ENCODE data around the gene CEP128. TPM values are rescaled to one million over a fixed set of nuclear protein-coding genes. Genes with fewer than 3 reads are reported as not detected.

CEP128 gene
- total RNA-seq, 1 experiment from 2014 or later = 12.0 TPM

DNA sequence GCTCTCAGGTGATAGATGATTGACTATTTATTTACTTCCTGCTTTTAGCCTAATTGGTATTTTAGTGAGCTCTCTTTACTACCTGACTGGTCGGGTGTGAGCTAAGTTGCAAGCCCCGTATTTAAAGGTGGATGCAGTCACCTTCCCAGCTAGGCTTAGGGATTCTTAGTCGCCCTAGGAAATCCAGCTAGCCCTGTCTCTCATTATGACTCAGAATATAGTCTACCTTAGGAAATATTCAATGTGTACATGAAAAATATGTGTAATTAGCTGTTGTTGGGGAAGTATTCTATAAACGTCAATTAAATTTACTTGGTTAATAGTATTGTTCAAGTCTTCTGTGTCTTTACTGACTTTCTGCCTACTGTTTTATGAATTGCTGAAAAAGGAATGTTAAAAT, 423.4 kb downstream of the CEP128 start:
- TF ChIP-seq GRHL2 (CRISPR knock-in tag; IDR thresholded peaks at IDR 0.05; ENCODE audit: insufficient replicate concordance, severe bottlenecking) = no peak
- TF ChIP-seq, protein P1, sequence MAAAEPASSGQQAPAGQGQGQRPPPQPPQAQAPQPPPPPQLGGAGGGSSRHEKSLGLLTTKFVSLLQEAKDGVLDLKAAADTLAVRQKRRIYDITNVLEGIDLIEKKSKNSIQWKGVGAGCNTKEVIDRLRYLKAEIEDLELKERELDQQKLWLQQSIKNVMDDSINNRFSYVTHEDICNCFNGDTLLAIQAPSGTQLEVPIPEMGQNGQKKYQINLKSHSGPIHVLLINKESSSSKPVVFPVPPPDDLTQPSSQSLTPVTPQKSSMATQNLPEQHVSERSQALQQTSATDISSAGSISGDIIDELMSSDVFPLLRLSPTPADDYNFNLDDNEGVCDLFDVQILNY (CRISPR knock-in tag; IDR thresholded peaks at IDR 0.05) = no peak
- TF ChIP-seq ZNF263 (CRISPR knock-in tag; IDR thresholded peaks at IDR 0.05; ENCODE audit: low read depth) = no peak
- TF ChIP-seq, protein P2, sequence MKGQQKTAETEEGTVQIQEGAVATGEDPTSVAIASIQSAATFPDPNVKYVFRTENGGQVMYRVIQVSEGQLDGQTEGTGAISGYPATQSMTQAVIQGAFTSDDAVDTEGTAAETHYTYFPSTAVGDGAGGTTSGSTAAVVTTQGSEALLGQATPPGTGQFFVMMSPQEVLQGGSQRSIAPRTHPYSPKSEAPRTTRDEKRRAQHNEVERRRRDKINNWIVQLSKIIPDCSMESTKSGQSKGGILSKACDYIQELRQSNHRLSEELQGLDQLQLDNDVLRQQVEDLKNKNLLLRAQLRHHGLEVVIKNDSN (CRISPR knock-in tag; IDR thresholded peaks at IDR 0.05) = no peak
- no peak for TF ChIP-seq SP1 (CRISPR knock-in tag; conservative IDR thresholded peaks at IDR 0.05)
- TF ChIP-seq ZNF671 (CRISPR knock-in tag; IDR thresholded peaks at IDR 0.05) = no peak
- no peak for TF ChIP-seq EMX1 (CRISPR knock-in tag; IDR thresholded peaks at IDR 0.05)
- TF ChIP-seq, protein P3, sequence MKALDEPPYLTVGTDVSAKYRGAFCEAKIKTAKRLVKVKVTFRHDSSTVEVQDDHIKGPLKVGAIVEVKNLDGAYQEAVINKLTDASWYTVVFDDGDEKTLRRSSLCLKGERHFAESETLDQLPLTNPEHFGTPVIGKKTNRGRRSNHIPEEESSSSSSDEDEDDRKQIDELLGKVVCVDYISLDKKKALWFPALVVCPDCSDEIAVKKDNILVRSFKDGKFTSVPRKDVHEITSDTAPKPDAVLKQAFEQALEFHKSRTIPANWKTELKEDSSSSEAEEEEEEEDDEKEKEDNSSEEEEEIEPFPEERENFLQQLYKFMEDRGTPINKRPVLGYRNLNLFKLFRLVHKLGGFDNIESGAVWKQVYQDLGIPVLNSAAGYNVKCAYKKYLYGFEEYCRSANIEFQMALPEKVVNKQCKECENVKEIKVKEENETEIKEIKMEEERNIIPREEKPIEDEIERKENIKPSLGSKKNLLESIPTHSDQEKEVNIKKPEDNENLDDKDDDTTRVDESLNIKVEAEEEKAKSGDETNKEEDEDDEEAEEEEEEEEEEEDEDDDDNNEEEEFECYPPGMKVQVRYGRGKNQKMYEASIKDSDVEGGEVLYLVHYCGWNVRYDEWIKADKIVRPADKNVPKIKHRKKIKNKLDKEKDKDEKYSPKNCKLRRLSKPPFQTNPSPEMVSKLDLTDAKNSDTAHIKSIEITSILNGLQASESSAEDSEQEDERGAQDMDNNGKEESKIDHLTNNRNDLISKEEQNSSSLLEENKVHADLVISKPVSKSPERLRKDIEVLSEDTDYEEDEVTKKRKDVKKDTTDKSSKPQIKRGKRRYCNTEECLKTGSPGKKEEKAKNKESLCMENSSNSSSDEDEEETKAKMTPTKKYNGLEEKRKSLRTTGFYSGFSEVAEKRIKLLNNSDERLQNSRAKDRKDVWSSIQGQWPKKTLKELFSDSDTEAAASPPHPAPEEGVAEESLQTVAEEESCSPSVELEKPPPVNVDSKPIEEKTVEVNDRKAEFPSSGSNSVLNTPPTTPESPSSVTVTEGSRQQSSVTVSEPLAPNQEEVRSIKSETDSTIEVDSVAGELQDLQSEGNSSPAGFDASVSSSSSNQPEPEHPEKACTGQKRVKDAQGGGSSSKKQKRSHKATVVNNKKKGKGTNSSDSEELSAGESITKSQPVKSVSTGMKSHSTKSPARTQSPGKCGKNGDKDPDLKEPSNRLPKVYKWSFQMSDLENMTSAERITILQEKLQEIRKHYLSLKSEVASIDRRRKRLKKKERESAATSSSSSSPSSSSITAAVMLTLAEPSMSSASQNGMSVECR (CRISPR knock-in tag; IDR thresholded peaks at IDR 0.05; ENCODE audit: borderline replicate concordance) = no peak
- TF ChIP-seq GABPB1 (CRISPR knock-in tag; IDR thresholded peaks at IDR 0.05) = no peak
- TF ChIP-seq, protein P4, sequence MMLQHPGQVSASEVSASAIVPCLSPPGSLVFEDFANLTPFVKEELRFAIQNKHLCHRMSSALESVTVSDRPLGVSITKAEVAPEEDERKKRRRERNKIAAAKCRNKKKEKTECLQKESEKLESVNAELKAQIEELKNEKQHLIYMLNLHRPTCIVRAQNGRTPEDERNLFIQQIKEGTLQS (CRISPR knock-in tag; conservative IDR thresholded peaks at IDR 0.05) = no peak
- no peak for TF ChIP-seq NFE2L1 (CRISPR knock-in tag; IDR thresholded peaks at IDR 0.05)
- TF ChIP-seq, protein P5, sequence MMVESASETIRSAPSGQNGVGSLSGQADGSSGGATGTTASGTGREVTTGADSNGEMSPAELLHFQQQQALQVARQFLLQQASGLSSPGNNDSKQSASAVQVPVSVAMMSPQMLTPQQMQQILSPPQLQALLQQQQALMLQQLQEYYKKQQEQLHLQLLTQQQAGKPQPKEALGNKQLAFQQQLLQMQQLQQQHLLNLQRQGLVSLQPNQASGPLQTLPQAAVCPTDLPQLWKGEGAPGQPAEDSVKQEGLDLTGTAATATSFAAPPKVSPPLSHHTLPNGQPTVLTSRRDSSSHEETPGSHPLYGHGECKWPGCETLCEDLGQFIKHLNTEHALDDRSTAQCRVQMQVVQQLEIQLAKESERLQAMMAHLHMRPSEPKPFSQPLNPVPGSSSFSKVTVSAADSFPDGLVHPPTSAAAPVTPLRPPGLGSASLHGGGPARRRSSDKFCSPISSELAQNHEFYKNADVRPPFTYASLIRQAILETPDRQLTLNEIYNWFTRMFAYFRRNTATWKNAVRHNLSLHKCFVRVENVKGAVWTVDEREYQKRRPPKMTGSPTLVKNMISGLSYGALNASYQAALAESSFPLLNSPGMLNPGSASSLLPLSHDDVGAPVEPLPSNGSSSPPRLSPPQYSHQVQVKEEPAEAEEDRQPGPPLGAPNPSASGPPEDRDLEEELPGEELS (CRISPR knock-in tag; IDR thresholded peaks at IDR 0.05) = no peak
- TF ChIP-seq, protein P6, sequence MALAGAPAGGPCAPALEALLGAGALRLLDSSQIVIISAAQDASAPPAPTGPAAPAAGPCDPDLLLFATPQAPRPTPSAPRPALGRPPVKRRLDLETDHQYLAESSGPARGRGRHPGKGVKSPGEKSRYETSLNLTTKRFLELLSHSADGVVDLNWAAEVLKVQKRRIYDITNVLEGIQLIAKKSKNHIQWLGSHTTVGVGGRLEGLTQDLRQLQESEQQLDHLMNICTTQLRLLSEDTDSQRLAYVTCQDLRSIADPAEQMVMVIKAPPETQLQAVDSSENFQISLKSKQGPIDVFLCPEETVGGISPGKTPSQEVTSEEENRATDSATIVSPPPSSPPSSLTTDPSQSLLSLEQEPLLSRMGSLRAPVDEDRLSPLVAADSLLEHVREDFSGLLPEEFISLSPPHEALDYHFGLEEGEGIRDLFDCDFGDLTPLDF (CRISPR knock-in tag; IDR thresholded peaks at IDR 0.05) = no peak
- TF ChIP-seq MXD4 (CRISPR knock-in tag; IDR thresholded peaks at IDR 0.05; ENCODE audit: borderline replicate concordance) = no peak
- TF ChIP-seq RORB (CRISPR knock-in tag; IDR thresholded peaks at IDR 0.05) = no peak
- no peak for TF ChIP-seq ZNF416 (CRISPR knock-in tag; IDR thresholded peaks at IDR 0.05)
- CTCF ChIA-PET = no interaction called here
- no peak for DNase-seq (ENCODE audit: low spot score)
- peaks cover 17% of the 10 kb centered on the region for H3K36me3 Mint-ChIP-seq
- no peak for ATAC-seq
- no peaks in the 10 kb centered on the region for H3K27me3 Mint-ChIP-seq (ENCODE audit: low read depth)
- H3K4me3 Mint-ChIP-seq = no peak overlapping the region
- peaks cover 26% of the 10 kb centered on the region for H3K9me3 Mint-ChIP-seq
- POLR2A ChIA-PET = no interaction called here
- no peak overlapping the region for H3K27ac Mint-ChIP-seq
- no peaks in the 10 kb centered on the region for H3K4me1 Mint-ChIP-seq

DNA sequence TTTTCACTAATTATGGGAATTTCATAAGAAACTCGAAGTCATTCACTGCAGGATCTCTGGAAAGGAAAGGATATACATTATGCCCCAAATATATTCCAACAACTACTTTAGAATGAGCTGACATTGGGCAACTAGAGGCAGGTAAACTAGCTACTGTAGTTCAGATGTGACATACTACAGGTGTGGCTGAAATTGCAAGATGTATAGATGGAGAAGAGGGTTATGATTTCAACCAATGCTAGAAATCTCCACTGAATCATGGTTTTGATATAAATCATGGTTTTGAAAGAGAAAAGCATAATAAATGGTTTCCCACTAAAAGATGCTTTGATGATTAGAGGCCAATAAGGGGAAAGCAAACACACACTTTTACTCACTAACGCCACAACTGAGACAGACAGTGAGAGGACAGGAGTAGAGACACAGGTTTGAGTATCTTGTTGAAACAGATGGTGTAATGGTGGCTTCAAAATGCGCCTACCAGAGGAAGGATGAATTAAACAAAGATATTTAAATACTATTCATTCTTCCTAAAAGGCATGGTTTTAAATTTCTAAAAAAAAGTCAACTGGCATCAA, 434.2 kb downstream of the CEP128 start:
- H3K27ac Mint-ChIP-seq = no peak overlapping the region
- H3K36me3 Mint-ChIP-seq = 0 out of 2 replicates have a peak, but pooled peaks cover 1% of the 10 kb centered on the region
- CTCF ChIA-PET = no interaction called here
- H3K27me3 Mint-ChIP-seq (ENCODE audit: low read depth) = no peaks in the 10 kb centered on the region
- peaks cover 21% of the 10 kb centered on the region for H3K9me3 Mint-ChIP-seq
- ATAC-seq (no peak), DNase-seq (ENCODE audit: low spot score) (no peak)
- POLR2A ChIA-PET = no interaction called here
- H3K4me3 Mint-ChIP-seq = no peak overlapping the region
- H3K4me1 Mint-ChIP-seq = no peaks in the 10 kb centered on the region
- no peak for TF ChIP-seq MXD4 (CRISPR knock-in tag; IDR thresholded peaks at IDR 0.05; ENCODE audit: borderline replicate concordance)
- TF ChIP-seq ZNF219 (CRISPR knock-in tag; IDR thresholded peaks at IDR 0.05; ENCODE audit: borderline replicate concordance) = no peak
- TF ChIP-seq, protein P2 (CRISPR knock-in tag; IDR thresholded peaks at IDR 0.05) = no peak
- TF ChIP-seq CBFB (CRISPR knock-in tag; IDR thresholded peaks at IDR 0.05; ENCODE audit: low read depth) = no peak
- TF ChIP-seq JAZF1 (CRISPR knock-in tag; IDR thresholded peaks at IDR 0.05) = no peak
- TF ChIP-seq FOXJ3 (CRISPR knock-in tag; IDR thresholded peaks at IDR 0.05; ENCODE audit: borderline replicate concordance) = no peak
- TF ChIP-seq RORB (CRISPR knock-in tag; IDR thresholded peaks at IDR 0.05) = no peak
- no peak for TF ChIP-seq SMAD3 (CRISPR knock-in tag; IDR thresholded peaks at IDR 0.05; ENCODE audit: borderline replicate concordance)
- TF ChIP-seq ZNF416 (CRISPR knock-in tag; IDR thresholded peaks at IDR 0.05) = no peak
- TF ChIP-seq, protein P5 (CRISPR knock-in tag; IDR thresholded peaks at IDR 0.05) = no peak

Measured in WTC11 (cell line).